ENCODE measurements around the gene NFATC2. TPM values are rescaled to one million over a fixed set of nuclear protein-coding genes. Genes with fewer than 3 reads are reported as not detected.
A peak's percentile ranks its signal among the peaks of the same experiment; 100 is the strongest.

NFATC2 gene
- total and polyA plus RNA-seq, 12 donors: 0.61 to 7.7 (median 4.0) TPM

DNA sequence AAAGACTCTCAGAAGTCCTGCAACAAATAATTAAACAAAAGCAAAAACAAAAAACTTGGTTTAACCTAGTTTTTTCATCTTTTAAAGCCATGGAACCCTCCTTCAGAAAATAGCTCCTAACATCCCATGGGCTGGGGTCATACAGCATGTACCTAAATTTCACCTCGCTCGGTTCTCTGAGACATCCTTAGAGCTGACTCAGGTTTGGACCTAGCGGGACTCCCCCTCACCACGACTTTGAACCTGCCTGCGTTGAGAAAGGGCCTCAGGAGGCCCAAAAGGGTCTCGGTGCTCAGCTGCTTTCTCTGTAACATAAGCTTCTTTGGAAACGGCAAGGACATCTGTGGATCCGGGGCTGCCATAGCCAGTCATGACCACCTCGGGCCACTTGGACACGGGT, 112.8 kb downstream of the NFATC2 start:
- no peak overlapping the region for H3K4me3 ChIP-seq
- 80 to 87% (median 83%) methylated on average over 10 of the region's 10 CpGs for WGBS, 4 donors
- H3K36me3 ChIP-seq (replicated peaks in 1 of 2): no peaks in the 10 kb centered on the region
- H3K27ac ChIP-seq: no peak overlapping the region
- no peak for DNase-seq
- TF ChIP-seq POLR2A (IDR thresholded peaks at IDR 0.05): no peak
- TF ChIP-seq, protein P1, sequence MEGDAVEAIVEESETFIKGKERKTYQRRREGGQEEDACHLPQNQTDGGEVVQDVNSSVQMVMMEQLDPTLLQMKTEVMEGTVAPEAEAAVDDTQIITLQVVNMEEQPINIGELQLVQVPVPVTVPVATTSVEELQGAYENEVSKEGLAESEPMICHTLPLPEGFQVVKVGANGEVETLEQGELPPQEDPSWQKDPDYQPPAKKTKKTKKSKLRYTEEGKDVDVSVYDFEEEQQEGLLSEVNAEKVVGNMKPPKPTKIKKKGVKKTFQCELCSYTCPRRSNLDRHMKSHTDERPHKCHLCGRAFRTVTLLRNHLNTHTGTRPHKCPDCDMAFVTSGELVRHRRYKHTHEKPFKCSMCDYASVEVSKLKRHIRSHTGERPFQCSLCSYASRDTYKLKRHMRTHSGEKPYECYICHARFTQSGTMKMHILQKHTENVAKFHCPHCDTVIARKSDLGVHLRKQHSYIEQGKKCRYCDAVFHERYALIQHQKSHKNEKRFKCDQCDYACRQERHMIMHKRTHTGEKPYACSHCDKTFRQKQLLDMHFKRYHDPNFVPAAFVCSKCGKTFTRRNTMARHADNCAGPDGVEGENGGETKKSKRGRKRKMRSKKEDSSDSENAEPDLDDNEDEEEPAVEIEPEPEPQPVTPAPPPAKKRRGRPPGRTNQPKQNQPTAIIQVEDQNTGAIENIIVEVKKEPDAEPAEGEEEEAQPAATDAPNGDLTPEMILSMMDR (IDR thresholded peaks at IDR 0.05): no peak
- intact Hi-C loops (cut with DNase I): no loop called here
- H3K9me3 ChIP-seq (replicated peaks in 1 of 3): no peaks in the 10 kb centered on the region
- no peaks in the 10 kb centered on the region for H3K27me3 ChIP-seq
- H3K4me1 ChIP-seq (replicated peaks in 1 of 2): no peaks in the 10 kb centered on the region

DNA sequence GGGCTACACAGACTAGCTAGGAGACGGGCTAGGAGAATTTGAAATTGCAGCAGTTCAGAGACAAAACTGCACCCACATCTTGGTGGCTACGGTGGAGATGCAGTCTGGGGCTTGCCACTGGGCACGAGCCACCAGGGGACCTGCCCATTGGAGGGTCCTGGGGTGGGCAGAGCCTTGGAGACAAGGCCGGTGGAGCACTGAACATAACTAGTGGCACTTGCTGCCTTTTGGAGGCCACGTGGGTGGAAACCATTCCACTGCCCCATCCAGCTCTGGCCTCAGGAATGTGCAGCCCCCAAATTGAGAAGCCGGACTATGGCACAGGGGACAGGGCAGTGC, 113.4 kb downstream of the NFATC2 start:
- 86 to 96% (median 91%) methylated on average over 4 to 6 of the region's 6 CpGs for WGBS, 4 donors
- H3K4me1 ChIP-seq (replicated peaks in 1 of 2): no peaks in the 10 kb centered on the region
- no peak for DNase-seq
- H3K27ac ChIP-seq: no peak overlapping the region
- no peaks in the 10 kb centered on the region for H3K27me3 ChIP-seq
- TF ChIP-seq POLR2A (IDR thresholded peaks at IDR 0.05): no peak
- TF ChIP-seq, protein P1 (IDR thresholded peaks at IDR 0.05): no peak
- H3K4me3 ChIP-seq: no peak overlapping the region
- intact Hi-C loops (cut with DNase I): no loop called here
- H3K9me3 ChIP-seq (replicated peaks in 1 of 3): no peaks in the 10 kb centered on the region
- no peaks in the 10 kb centered on the region for H3K36me3 ChIP-seq (replicated peaks in 1 of 2)

DNA sequence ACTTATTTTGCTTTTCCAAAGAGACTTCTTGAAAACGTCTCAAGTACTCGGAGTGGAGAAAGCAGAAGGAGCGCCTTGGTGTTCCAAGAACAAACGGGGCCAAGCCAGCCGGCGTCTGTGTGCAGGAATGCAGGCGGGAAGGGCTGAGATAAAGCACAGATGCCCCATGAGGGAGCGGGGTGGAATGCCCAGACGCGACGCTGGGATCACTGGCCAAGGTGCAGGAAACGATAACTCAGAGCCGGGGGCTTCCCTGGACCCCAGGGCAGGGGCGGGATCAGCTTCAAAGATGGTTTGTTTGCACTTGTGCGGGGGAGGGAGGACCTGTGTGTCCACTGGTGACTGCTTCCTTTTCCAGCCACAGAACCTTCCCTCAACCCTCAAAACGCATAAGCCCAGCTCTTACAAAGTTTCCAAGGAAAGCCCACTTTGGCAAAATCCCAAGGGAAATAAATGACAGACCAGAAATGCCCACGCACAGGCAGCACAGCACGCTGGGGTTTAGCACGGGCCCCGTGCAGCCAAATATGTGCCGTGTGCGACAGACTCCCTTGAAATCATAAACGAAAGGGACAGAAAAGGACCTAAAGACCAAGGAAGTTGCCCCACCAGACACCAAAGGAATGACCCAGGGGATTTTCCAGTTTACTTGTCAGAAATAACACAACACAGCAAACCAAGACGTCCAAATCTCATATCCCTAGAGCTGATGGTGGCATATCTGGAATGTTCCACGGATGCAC, 113.9 kb downstream of the NFATC2 start:
- Histone ChIP-seq H3K27ac (no peak overlapping the region), H3K9me3 (replicated peaks in 1 of 3) (no peaks in the 10 kb centered on the region), H3K27me3 (no peaks in the 10 kb centered on the region), H3K4me3 (no peak overlapping the region), H3K36me3 (replicated peaks in 1 of 2) (no peaks in the 10 kb centered on the region), H3K4me1 (replicated peaks in 1 of 2) (no peaks in the 10 kb centered on the region)
- TF ChIP-seq, protein P1 (IDR thresholded peaks at IDR 0.05): no peak
- no peak for TF ChIP-seq POLR2A (IDR thresholded peaks at IDR 0.05)
- intact Hi-C loops (cut with DNase I): no loop called here
- DNase-seq: peak in 2 of 7 donors; percentile 10 to 33
- 65 to 74% (median 68%) methylated on average over 25 of the region's 25 CpGs for WGBS, 4 donors

DNA sequence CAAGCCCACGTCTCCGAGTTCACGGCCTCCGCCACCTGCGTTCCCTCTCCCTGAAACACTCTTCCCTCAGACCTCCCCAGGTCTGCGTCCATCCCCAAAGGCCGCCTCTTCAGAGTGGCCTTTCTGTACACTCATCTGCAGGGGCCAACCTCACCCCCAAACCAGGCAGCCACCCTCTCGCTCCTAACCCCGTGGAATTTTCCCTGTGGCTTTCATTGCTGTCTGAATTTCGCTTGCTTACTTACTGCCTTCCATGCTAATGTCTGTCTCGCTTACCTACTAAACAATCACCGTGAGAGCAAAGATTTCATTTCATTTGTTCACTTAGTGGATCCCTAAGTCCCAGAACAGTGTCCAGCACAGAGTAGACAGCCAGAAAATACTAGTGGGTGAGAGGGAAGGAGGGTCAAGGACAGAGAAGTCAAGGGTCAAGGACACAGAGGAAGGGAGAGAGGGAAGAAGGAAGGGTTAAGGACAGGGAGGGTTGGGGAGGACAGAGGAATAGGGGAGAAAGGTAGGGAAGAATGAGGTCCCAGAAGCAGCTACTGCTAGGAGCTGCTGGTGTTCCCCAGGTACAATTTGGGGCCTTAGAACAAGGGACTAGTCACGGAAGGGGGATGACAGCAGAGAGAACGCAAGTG, 114.7 kb downstream of the NFATC2 start:
- Histone ChIP-seq H3K27ac (no peak overlapping the region), H3K36me3 (replicated peaks in 1 of 2) (no peaks in the 10 kb centered on the region), H3K4me3 (no peak overlapping the region), H3K9me3 (replicated peaks in 1 of 3) (no peaks in the 10 kb centered on the region), H3K27me3 (no peaks in the 10 kb centered on the region), H3K4me1 (replicated peaks in 1 of 2) (no peaks in the 10 kb centered on the region)
- 86 to 95% (median 93%) methylated on average over 14 of the region's 14 CpGs for WGBS, 4 donors
- intact Hi-C loops (cut with DNase I): no loop called here
- TF ChIP-seq, protein P1 (IDR thresholded peaks at IDR 0.05): no peak
- TF ChIP-seq POLR2A (IDR thresholded peaks at IDR 0.05): no peak
- no peak for DNase-seq
